HL-60/S4 (cell line): ENCODE results near the gene EPHB4.
"Not testable (repeated sequence)": the region's sequence is repeated elsewhere in the genome, so short reads cannot be mapped to it uniquely, and the experiment has no call there.

ENCODE experiments used
- in situ Hi-C: fragments of 300-500 bp; cut with MboI; formaldehyde crosslinking; loops from 2 replicates; pipeline ENCODE4 v1.14.3; 2022; ENCODE audit warnings: low sequenced_read_pairs

EPHB4 gene

GRCh38 chr7:100827330-100828226 is at the start of gene EPHB4:
TSS of gene EPHB4 (minus strand) at chr7:100827523. CDS start at chr7:100827030, 493 bp downstream.
- in situ Hi-C loops: no loop called here

GRCh38 chr7:100875356-100875751 is 48.0 kb upstream of the EPHB4 start:
- in situ Hi-C loops: no loop called here

GRCh38 chr7:100874577-100875355 is 47.4 kb upstream of the EPHB4 start, which contains the start of gene SRRT:
TSS of gene SRRT (plus strand) at chr7:100875103. CDS start at chr7:100875591, 488 bp downstream.
- in situ Hi-C loops: no loop called here

- in situ Hi-C loops: no loop called here
Observed at GRCh38 chr7:100874300-100874576, 46.9 kb upstream of the EPHB4 start.

DNA sequence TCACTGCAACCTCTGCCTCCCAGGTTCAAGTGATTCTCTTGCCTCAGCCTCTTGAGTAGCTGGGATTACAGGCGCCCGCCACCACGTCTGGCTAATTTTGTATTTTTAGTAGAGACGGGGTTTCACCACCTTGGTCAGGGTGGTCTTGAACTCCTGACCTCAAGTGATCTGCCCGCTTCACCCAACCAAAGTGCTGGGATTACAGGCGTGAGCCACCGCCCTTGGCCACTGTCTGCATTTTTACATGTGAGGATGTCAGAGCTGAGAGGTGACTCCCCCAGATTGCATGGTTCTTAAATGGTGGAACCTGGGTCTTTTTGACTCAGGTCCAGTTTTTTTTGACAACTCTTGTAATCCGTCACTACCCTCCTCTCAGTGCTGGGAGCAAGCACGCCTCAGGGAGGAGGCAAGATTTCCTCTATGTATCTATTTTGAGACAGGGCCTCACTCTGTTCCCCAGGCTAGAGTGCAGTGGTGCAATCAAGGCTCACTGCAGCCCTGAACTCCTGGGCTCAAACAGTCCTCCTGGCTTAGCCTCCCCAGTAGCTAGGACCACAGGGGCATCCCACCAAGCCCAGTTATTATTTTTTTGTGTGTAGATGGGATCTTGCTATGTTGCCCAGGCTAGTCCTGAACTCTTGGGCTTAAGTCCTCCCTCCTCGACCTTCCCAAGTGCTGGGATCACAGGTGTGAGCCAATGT is 46.4 kb upstream of the EPHB4 start:
- in situ Hi-C loops: no loop called here

GRCh38 chr7:100867776-100868485 is 40.6 kb upstream of the EPHB4 start:
- in situ Hi-C loops: no loop called here

- in situ Hi-C loops: no loop called here
Observed at GRCh38 chr7:100867040-100867775, 39.9 kb upstream of the EPHB4 start, which contains the start of gene TRIP6. TSS of gene TRIP6 (plus strand) at chr7:100867387. CDS start at chr7:100867498, 111 bp downstream.

DNA sequence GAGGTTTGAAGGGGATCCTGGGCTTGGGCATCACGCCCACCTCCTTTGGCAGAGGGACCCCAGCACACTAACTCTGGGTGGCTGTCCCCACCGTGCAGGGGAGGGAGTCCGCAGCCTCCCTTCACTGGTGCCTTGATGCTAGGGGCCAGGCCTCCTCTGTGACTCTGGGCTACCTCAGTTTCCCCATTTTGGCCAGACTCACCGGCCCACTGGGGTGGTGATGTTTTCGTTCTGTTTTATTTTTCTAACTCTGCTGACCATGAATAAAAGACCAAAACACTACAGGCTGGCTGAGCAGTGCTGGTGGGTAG is 39.4 kb upstream of the EPHB4 start:
- in situ Hi-C loops: no loop called here

DNA sequence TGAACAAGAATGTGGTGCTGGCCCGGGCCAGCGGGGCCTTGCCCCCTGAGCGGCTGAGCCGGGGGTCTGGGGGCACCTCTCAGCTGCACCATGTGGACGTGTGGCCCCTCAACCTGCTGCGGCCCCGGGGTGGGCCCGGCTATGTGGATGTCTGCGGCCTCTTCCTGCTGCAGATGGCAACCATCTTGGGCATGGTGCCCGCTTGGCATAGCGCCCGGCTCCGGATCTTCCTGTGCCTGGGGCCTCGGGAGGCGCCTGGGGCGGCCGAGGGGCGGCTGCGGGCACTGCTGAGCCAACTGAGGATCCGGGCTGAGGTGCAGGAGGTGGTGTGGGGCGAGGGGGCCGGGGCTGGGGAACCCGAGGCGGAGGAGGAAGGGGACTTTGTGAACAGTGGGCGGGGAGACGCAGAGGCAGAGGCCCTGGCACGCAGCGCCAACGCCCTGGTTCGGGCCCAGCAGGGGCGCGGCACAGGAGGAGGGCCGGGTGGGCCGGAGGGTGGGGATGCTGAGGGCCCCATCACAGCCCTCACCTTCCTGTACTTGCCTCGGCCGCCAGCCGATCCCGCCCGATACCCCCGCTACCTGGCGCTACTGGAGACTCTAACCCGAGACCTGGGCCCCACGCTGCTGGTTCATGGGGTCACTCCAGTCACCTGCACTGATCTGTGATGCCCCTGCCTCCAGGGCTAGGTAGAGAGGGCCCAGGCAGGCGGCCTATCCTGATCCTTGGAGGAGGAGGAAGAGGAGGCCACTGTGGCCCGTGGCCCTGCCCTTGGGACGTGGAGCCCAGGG is 38.8 kb upstream of the EPHB4 start:
- in situ Hi-C loops: no loop called here

GRCh38 chr7:100865372-100865911 is 38.1 kb upstream of the EPHB4 start:
- in situ Hi-C loops: no loop called here

GRCh38 chr7:100864263-100864845 is 37.0 kb upstream of the EPHB4 start:
- in situ Hi-C loops: no loop called here

DNA sequence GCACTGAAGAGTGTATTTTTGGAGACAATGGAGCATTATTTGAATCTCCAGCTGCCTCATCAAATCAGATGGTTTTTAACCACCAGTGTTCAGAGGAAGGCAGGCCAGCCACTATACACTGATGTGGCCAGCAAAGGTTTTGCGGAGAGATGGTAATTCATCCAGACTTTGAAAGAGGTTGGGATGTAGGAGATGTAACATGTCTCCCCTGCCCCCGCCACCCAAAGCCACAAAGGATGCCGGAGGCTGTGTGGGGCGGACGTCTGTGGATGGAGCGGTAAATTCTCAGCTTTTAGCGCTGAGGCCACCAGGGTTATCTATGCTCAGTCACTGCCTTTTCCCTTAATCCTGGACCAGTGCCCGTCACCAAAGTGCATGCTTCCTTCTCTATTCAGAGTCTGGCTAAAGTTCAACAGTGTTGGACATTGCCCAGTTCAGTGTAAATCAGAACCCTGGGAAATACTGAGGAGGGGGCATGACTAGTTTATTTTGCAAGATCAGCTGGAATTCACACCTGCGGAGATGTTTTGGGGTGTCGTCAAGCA is 36.2 kb upstream of the EPHB4 start:
- in situ Hi-C loops: no loop called here

DNA sequence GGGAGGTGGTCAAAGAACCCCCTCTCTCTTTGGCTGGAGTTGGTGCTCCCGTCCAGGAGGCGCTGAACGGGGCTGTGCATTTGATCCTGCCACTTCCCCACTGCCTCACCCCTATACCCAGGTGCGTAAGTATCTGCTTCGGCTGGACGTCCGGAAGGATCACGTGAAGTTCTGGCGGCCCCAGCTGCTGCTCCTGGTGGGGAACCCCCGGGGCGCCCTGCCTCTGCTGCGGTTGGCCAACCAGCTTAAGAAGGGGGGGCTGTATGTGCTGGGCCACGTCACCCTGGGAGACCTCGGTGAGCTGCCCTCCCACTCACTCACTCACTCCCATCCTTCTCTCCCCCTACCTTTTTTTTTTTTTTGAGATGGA is 34.3 kb upstream of the EPHB4 start:
- in situ Hi-C loops: no loop called here

DNA sequence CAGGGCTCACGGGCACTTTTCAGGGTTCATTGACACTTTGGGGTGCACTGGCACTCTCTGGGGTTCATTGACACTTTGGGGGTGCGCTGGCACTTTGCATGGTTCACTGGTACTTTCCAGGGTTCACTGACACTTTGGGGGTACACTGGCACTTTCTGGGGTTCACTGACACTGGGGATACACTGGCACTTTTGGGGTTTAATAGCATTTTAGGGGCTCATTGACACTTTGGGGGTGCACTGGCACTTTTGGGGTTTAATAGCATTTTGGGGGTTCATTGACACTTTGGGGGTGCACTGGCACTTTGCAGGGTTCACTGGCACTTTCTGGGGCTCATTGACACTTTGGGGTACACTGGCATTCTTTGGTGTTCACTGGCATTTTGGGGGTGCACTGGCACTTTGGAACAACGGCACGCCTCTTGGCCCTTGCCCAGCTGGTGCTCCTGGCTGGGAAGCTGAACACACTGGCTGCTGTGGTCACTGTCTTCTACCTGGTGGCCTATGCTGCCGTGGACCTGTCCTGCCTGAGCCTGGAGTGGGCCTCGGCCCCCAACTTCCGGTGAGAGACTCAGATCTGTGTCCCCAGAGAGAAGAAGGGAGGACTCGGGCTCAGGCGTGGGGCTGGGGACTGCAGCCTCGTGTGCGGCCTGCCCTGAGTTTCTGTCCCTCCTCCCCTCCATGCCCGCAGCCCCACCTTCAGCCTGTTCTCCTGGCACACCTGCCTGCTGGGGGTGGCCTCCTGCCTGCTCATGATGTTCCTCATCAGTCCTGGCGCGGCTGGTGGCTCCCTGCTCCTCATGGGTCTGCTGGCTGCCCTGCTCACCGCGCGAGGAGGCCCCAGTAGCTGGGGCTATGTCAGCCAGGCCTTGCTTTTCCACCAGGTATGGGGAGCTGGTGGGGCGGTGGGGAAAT is 33.6 kb upstream of the EPHB4 start:
- in situ Hi-C loops: no loop called here

GRCh38 chr7:100859856-100860255 is 32.5 kb upstream of the EPHB4 start:
- in situ Hi-C loops: no loop called here

DNA sequence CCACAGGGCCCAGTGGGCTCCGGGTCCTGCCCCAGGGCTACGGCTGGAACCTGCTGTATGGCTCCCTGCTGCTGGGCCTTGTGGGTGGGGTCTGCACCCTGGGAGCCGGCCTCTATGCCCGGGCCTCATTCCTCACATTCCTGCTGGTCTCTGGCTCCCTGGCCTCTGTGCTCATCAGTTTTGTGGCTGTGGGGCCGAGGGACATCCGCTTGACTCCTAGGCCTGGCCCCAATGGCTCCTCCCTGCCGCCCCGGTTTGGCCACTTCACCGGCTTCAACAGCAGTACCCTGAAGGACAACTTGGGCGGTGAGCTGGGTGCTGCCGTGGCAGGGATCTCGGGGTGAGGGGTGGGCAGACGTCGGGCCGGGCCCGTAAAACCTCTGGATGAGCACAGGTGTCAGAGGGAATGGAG is 29.6 kb upstream of the EPHB4 start:
- in situ Hi-C loops: no loop called here

GRCh38 chr7:100855515-100855914 is 28.2 kb upstream of the EPHB4 start:
- in situ Hi-C loops: no loop called here

DNA sequence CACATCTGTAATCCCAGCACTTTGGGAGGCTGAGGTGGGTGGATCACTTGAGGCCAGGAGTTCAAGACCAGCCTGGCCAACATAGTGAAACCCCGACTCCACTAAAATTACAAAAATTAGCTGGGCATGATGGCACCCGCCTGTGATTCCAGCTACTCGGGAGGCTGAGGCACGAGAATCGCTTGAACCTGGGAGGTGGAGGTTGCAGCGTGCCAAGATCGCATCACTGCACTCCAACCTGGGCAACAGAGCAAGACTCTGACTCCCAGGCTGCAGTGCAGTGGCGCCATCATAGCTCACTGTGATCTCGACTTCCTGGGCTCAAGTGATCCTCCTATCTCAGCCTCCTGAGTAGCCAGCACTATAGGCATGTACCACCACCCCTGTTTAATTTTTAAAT is 27.6 kb upstream of the EPHB4 start:
- in situ Hi-C loops: not testable (repeated sequence)
